NCI-H2029 treated with DMSO at 0.1 percent for 48 hours (cell line): ENCODE results near the gene GABRP.
"Not testable (repeated sequence)": the region's sequence is repeated elsewhere in the genome, so short reads cannot be mapped to it uniquely, and the experiment has no call there.

Experiments used
- DNase-seq: peaks from one replicate; lab custom pipeline; 2025; lab: John Stamatoyannopoulos, UW

Gene GABRP

DNA sequence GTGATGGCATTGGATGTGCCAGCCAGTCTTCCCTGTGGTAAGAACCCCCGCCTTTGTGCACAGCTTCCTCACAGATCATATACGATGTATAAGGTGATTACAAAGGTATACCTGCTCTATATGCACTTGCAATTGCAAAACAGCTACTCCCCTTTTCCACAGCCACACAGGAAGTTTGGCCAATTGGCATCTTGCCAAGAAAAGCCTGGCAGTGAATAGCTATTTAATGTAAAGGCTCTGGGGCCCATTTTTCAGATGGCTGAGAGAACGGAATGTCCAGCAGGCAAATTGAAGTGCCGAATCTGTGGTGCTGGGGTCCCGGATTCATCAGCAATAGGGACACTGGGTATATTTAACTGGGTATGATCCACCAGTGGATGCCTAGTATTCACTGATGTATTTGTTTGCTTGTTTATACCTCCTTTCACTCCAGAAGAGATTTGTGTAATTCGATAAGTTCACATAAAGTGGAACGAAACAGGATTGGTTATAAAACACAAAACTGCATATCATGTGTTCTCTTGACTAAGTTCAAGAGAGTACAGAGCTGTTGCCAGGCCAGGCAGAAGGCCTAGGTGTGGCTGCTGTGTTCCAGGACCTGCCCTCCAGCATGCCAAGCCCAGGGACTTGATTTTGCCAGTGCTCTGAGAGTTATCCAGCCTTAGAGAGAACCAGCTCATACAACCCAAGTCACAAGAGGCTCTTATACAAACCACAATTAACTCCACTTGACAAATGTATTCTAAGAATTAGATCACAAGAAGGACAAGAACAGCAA is 27.7 kb upstream of the GABRP start:
- DNase-seq, result peak; percentile 46

DNA sequence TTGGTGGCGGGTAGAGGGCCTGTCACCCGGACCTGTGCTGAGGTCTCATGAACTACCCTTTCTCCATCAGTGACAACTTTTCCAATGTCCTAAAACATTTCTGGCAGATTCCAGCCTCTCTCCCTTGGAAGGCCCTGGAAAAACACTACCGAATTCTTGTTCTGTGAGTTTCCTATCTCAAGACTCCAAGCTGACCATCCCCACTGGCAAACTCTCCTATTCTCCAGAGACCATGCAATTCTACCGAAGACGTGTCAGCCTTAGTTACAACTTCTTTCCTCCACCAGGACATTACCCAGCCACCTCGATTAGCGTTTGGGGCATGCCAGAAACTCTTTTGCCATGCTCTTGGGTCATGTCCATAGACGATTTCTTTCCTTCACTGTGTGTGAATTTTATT is 26.8 kb upstream of the GABRP start:
- no peak for DNase-seq

DNA sequence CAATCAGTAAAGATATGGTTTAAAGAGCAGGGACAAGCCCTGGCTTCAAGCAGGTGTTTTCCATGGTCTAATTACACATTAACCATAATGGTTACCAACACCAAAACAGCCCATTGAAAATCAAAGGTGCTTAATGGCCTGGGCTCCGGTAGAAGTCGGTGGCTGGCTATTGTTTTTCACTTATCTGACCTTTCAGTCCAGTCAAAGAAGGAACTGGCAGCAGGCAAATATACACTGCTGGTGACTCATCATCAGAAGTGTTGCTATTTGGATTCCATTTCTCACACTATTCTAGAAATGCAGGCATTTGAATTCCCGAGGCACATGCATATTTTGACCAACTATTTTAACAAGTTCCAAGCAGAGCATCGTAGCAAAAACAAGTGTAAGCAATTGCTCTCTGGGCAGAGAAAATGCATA is 26.3 kb upstream of the GABRP start:
- DNase-seq, result no peak

DNA sequence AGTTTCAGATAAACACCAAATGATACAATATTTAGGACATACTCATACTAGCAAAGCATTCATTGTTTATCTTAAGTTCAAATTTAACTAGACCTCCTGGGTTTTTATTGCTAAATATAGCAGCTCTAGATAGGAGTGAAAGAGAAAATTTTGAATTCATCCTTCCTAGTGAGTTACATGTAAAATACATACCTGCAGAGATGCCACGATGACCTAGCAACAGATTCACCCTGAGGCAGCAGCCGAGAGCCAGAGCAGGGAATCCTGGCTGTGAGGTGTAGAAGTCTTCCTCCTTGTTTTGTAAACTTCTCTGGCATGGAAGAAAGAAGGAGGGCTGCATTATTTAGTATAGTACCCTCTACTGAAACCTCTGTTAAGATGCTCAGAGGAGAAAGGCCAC is 25.9 kb upstream of the GABRP start:
- DNase-seq, result no peak

DNA sequence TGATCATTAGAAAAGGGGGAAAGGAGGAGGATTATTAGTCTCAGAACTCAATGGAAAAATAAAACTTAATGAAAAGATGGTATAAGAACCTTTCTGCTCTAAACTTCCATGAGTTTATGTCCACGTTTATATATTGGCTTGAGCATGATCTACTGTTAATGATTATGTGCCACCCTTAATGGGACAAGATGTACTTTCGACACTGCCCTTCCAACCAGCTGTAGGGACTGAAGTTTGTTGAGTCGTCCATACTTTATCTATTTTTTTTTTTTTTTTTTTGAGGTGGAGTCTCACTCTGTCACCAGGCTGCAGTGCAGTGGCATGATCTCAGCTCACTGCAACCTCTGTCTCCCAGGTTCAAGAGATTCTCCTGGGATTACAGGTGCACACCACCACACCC is 25.0 kb upstream of the GABRP start:
- DNase-seq, result no peak

DNA sequence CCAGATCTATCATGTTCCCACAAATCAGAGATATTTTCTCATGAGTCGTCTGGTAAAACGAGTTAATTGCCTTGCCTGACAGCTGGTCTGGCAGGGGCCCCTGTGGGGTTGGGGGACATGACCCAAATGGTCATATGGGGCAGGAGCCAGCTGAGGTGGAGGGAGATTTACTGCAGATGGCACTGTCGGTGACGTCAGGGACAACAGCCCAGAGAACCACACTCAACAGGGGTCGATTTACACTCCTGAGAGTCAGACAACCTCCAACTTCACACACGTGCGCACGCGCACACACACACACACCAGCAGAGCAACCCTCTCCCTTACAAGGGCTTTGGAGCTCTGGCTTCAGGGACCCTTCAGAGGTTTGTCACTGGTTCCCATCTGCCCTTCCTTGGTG is 23.4 kb upstream of the GABRP start:
- DNase-seq, result no peak

DNA sequence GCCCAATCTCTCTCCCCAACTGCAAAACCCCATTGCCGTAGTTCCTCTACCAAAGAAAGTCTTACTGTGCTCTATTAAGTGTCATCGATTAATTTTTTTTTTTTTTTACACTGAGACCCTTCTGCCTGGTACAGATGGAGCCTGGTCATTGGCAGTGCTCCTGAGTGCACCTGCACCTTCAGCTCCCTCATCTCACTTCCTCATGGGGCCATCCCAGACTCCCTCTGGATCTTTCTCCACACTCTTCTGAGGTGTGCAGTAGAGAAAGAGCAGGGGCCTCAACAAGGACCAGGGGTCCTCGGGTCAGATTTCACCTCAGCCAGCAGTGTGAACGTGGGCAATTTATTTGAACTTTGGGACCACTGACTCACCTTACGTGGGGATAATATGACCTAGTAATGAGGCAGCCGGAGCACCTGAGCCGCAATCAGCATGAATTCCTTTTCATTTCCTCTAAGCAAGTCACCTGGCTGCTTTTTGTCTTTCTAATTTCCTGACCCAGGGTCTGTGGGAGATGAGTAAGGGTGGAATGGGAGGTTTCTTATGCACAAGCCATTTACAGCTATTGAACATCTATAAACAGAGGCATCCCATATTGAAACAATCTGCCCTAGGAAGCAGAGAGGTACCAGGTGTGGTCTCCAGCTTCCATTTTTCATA is 22.3 kb upstream of the GABRP start:
- no peak for DNase-seq

DNA sequence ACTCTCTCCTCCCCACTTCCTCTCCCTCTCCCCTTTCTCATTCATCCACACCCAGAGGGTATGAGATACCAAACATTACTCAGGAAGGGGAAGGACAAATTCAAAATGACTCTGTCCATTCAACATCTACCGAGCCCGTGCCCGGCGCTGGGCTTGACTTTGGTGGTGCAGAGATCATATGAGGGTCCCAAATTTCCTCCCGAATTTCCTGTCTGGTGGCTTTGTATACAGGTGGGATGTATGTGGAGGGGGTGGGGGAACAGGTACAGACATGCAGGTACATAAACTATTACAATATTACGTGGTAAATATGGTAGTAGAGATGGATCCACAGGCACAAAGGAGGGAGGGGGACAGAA is 21.8 kb upstream of the GABRP start:
- DNase-seq, result no peak

DNA sequence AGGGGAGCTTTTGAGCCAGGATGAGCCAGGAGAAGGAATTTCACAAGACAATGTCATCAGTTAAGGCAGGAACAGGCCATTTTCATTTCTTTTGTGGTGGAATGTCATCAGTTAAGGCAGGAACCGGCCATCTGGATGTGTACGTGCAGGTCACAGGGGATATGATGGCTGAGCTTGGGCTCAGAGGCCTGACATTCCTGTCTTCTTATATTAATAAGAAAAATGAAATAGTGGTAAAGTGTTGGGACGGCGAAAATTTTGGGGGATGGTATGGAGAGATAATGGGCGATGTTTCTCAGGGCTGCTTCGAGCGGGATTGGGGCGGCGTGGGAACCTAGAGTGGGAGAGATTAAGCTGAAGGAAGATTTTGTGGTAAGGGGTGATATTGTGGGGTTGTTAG is 21.2 kb upstream of the GABRP start:
- DNase-seq, result not testable (repeated sequence)

DNA sequence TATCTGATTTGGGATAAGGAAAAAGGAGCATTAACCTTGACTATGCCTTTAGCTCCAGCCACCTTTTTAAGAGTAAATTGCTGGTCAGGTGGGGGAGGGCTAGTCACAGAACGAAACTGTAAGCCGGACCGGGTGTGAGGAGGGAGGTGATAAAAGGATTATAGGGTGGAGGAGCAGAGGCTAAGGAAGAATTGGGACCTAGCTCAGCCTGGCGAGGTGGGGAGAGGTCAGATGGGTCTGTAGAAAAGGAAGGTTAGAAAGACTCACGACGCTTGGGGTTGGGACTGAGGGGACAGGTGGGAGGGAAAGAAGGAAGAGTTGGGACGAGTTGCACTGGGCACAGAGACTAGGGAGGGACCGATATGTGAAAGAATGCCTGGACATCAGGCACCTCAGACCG is 17.7 kb upstream of the GABRP start:
- not testable (repeated sequence) for DNase-seq

DNA sequence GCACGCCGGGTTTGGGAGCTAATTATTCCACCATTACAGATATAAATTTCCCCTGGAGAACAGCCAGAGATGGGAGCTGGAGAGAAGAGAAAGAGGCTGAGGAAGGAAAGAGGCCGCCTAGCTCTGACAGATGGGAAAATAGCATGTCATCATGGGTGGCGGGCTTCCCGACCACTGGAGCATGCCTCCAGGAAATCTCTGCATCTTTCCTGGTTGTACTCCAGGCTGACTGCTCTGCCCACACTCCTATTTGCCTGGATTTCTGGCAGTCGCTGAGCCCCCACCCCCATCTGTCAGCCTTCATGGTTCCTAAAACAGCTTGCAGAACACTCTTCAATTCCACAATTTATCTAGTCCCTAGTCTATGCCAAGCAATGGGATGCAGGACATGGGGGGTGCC is 14.3 kb upstream of the GABRP start:
- no peak for DNase-seq

DNA sequence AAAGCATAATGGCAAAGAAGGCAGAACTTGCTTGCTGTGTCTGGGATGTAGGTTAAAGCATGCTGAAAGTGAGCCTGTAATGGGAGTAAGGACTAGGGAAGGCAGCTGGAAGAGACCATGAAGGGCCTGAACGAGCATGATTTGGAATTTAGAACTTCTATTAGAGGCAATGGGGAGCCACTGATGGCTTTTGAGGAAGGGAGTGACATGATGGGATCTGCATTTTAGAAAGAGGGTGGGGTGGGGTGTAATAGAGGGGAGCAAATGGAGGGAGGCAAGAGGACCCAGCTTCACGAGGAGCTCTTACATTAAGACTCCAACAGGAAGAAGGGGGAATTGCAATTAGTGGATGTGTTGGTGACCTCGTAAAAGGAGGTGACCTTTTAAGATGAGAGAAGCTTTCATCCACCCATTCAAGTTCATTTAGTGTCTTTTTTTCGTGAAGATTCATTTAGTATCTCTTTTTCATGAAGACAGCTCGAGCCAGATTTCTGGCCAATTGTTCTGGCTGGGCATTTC is 13.6 kb upstream of the GABRP start:
- DNase-seq, result no peak

DNA sequence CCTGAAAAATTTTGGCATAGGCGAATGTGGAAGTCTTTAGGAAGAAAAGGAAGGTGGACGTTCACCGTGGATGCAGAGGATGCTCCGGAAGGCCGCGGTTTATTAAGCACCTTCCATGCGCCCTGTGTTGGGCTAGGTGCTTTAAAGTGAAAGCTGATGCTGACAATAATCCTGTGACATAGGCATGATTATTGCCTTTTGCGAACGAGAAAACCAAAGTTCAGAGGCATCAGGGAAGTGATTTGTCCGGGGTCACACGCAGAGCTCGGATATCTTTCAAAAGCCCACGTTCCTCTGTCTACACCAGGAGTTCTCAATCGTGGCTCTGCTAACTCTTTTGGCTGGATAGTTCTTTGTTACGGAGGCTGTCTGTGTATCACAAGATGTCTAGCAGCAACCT is 12.0 kb upstream of the GABRP start:
- no peak for DNase-seq

DNA sequence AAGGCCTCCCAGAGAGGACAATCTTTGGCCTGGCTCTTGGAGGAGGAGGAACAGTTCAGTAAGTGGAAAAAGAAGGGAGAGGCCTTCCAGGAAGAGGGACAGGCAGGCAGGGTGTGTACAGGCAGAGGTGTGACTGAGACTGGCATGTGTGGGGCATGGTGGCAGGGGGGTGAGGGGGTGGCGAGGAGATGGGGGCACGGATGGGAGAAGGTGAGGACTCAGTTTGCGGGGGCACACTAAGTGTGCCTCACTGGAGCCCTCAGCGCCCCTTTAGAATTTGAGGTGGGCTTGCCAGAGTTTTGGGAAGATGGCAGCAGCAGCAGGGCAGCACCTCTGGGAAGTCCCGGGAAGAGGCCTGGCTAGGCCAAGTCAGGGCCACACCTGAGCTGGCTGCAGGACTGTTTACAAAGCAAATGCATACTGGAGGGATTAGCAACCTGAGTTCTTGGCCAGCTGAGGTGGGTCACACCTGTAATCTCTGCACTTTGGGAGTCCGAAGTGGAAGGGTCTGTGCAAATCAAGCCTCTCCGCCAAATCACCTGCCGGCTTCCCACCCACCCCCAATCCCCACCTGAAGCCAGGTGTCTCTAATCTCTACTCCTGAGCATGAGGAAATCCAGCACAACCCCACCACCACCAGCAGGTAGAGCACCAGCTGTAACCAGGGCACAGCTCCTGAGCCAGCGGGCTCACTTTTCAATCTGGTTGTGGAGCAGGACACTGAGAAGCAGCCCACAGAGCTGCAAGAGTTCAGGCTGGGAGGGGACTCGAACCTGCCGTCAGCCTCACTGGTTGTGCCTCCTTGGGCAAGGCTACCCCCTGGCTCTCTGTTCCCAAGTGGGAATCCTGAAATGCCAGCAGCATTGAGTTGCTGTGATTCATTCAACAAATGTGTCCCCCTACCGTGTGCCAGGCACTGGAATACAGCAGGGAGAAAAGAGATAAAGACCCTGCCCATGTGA is 10.2 kb upstream of the GABRP start:
- no peak for DNase-seq

DNA sequence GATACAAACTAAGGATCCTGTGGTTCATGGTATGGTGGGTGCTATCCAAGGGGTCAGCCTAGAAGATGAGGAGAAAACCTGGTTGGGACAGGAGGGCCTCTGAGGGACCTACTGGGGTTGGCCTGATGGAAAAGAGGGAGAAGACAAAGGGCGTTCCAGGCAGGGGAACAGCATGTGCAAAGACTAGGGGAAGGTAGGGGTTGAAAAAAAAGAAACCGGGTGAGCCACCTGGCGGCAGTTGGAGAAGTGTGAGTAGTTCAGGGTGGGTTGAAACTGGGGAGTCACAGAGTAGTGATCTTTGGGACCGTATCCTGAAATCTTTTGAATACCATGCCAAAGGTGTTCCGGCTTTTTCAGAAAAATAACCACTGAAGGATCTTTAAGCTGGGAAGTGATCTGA is 8.7 kb upstream of the GABRP start:
- DNase-seq, result no peak

DNA sequence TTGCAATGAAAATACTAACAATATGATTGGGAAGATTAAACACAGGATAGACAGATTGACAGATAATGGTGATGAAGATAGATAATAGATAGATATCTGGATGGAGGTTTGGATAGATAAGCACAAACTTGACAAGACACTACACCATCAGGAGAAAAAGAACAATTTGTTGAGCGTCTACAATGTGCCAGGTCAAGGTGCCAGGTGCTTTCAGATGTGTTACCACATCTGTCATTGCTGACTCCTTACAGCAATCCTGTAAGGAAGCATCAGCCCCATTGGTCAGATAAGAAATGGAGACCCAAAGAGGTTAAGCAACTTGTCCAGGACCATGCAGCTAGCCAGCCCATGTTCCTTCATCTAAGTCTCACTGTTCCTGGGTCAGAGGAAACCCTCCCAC is 1.6 kb upstream of the GABRP start:
- DNase-seq, result no peak

DNA sequence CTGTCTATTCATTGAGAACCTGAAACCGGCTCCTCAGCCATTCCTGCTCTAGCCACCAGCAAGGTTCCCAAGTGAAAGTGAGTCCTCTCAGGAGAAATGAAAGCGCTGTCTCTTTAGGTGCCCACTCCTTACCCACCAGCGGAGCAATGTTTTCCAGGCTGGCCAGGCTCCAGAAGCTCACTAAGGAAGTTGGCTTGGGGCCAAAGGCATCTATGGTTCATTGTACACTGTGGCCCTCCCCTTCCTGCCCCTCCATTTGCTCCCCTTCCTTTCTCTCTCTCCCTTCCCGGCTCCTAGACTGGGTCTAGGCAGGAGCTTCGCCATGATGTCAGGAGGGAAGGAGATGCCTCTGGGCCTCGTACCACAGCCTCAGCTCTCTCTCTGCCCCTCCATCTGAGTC is 1.1 kb upstream of the GABRP start:
- peak; percentile 79 for DNase-seq

DNA sequence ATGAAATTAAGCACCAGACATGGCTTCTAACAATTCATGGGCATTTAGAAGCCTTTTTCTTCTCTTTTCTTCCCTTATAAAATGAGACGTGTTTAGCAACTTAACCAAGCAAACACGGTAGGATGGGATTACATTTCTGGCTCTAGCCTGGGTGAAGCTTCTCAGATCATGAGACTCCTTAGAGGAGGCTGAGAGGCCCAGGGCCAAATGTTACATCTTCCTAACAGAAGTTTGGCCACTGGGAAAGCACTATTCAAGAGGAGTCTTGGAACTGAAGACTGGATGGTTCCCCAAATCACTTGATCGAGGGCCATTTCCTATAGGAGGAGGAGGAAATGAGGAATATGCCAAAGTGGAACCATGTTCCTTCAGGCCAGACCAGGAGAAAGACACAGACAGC is 1.9 kb downstream of the GABRP start:
- DNase-seq, result no peak

DNA sequence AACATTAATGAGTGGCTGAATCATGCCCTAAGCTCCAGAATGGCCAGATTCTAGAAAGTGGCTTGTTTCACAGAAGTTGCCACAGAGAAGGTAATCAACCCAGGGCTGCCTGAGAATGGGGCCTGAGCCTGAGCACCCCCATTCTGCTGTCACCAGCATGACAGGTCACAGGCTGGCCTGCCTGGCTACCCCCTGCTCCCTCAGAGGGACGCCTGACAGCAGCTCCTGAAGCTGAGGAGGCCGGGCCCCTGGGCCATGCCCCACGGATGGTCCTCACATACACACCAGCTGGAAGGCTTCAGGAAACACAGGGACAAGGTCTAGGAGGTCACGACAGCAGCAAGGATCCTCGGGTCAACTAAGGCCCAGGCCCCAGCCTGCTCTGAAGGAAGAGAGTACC is 3.7 kb downstream of the GABRP start:
- no peak for DNase-seq

DNA sequence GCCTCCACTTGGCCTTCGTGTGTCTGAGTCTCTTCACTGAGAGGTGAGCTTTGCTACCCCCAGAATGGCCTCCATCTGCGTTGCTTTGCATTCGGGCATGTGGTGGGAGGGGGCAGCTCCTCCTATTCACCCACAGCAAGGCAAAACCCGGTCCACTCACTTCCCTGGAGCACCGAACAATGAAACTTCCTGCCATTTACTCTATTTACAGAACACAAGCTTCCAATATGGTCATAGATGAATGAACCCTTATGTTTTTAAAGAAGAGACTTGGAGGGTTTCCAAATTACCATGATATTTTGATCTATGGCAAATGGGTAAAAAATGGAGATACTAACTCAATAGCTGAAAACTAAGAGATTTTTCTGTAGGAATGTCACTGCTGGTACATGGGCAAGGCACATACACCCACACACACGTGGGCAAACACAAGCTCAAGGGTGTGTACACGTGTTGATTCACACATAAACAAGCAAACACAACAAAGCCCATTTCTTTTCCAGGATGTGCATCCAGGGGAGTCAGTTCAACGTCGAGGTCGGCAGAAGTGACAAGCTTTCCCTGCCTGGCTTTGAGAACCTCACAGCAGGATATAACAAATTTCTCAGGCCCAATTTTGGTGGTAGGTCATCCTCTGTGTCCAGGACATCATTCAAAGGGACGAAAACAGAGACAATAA is 5.2 kb downstream of the GABRP start:
- DNase-seq, result peak; percentile 40

DNA sequence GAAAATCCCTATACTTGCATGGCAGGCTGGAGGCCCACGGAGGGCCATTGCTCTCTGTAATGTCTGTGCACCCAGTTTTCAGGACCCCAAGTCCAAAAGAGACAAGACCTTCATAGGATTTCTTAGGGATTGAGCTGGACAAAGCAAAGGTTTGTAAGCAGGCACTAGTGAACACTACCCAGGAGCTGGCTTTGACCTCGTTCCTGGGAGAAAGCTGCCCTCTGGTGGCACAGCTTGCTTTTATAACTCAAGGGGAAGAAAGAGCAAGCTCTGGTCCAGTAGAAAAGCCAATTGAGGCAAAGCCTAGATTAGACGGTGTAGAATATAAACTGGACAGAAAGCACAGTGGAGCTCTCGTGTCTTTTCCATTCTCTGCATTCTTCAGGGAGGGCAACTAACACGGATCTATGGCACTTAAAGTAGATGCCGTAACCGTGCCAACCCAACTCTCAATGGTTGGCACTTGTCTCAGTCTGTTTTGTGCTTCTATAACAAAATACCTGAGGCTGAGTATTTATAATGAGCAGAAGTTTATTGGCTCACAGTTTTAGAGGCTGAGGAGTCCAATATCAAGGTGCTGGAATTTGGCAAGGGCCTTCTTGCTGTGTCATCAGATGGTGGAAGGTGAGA is 7.9 kb downstream of the GABRP start:
- DNase-seq, result peak; percentile 38

DNA sequence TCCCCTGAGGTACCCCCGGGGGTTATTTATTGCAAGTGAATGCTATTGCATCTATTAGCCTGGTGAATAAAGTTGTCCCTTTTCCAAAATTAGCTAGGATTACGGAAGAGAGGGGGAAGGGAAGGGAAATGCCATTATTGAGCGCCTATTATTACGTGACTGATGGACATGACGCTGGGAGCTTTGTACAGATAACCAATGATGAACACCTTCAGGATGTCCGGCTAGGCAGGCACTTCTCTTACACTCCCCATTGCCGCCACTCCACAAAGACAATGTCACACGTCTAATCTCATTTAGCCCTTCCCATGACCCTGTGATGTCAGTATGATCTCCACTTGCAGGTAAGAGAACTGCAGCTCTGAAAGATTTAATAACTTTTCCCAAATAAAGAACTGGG is 9.4 kb downstream of the GABRP start:
- no peak for DNase-seq
